Cardiac septum (tissue), 1 donor: ENCODE results near the gene STOML1. TPM values are rescaled to one million over a fixed set of nuclear protein-coding genes. Genes with fewer than 3 reads are reported as not detected.

Source experiments
- DNase-seq: peaks from one replicate; pipeline ENCODE4 v3.0.0-alpha.2; 2020; ENCODE audit warnings: low spot score
- intact Hi-C: fragments of 100-400 bp; cut with DNase I; formaldehyde crosslinking; loops from one replicate; pipeline ENCODE4 v1.14.0; 2022
- total RNA-seq: library from RNA; stranded (reverse); fragmentation: NEBNext Ultra II Directional; extraction: Animal tissue kit (Norgen Biotek cat#: 25700); gene quantifications from one replicate; pipeline ENCODE4 v1.2.1, GENCODE V29; 2021
- donor health status: DM: no; HTN: no; CAD: no.

STOML1 gene
- total RNA-seq, 1 donor from 2014 or later: 32.1 TPM

GRCh38 chr15:73952171-73952912 lies 39.8 kb downstream of the STOML1 start:
- peak; percentile 49 for DNase-seq
- intact Hi-C loops: no loop called here

GRCh38 chr15:73951601-73952000 lies 40.5 kb downstream of the STOML1 start:
- DNase-seq: no peak
- intact Hi-C loops: loop anchor here (1.0 kb wide), 1 partner anchor 13 kb away; no protein-coding TSS in a partner anchor

GRCh38 chr15:73950831-73951561 lies 41.1 kb downstream of the STOML1 start:
- peak; percentile 95 for DNase-seq
- intact Hi-C loops: loop anchor here (1.0 kb wide), 1 partner anchor 13 kb away; no protein-coding TSS in a partner anchor

- no peak for DNase-seq
- intact Hi-C loops: no loop called here
Observed at GRCh38 chr15:73950479-73950830, 41.6 kb downstream of the STOML1 start.

GRCh38 chr15:73949496-73949895 lies 42.6 kb downstream of the STOML1 start:
- intact Hi-C loops: no loop called here
- DNase-seq: no peak

GRCh38 chr15:73948982-73949381 lies 43.1 kb downstream of the STOML1 start:
- DNase-seq: no peak
- intact Hi-C loops: no loop called here

GRCh38 chr15:73948396-73948795 lies 43.7 kb downstream of the STOML1 start:
- DNase-seq: no peak
- intact Hi-C loops: no loop called here

- DNase-seq: no peak
- intact Hi-C loops: no loop called here
Observed at GRCh38 chr15:73947651-73948050, 44.4 kb downstream of the STOML1 start.

- intact Hi-C loops: no loop called here
- no peak for DNase-seq
Observed at GRCh38 chr15:73946795-73947370, 45.2 kb downstream of the STOML1 start.

- intact Hi-C loops: no loop called here
- no peak for DNase-seq
Observed at GRCh38 chr15:73946046-73946721, 45.9 kb downstream of the STOML1 start.

- intact Hi-C loops: no loop called here
- DNase-seq: no peak
Observed at GRCh38 chr15:73945130-73945508, 47.0 kb downstream of the STOML1 start.

GRCh38 chr15:73944161-73945129 lies 47.6 kb downstream of the STOML1 start:
- intact Hi-C loops: no loop called here
- no peak for DNase-seq

- intact Hi-C loops: no loop called here
- no peak for DNase-seq
Observed at GRCh38 chr15:73942751-73943270, 49.3 kb downstream of the STOML1 start.

GRCh38 chr15:73941871-73942635 lies 50.0 kb downstream of the STOML1 start:
- intact Hi-C loops: no loop called here
- DNase-seq: no peak

- intact Hi-C loops: no loop called here
- no peak for DNase-seq
Observed at GRCh38 chr15:73941449-73941848, 50.6 kb downstream of the STOML1 start.

GRCh38 chr15:73941044-73941443 lies 51.1 kb downstream of the STOML1 start:
- no peak for DNase-seq
- intact Hi-C loops: no loop called here

GRCh38 chr15:73940061-73940981 lies 51.8 kb downstream of the STOML1 start:
- no peak for DNase-seq
- intact Hi-C loops: no loop called here
